ENCODE data around the gene RWDD3. TPM values are rescaled to one million over a fixed set of nuclear protein-coding genes. Genes with fewer than 3 reads are reported as not detected.
A peak's percentile ranks its signal among the peaks of the same experiment; 100 is the strongest.

Gene RWDD3
- total and polyA plus RNA-seq, 2 of the 4 experiments (the other 2 are of a cell fraction), result 10.4 to 13.6 TPM

DNA sequence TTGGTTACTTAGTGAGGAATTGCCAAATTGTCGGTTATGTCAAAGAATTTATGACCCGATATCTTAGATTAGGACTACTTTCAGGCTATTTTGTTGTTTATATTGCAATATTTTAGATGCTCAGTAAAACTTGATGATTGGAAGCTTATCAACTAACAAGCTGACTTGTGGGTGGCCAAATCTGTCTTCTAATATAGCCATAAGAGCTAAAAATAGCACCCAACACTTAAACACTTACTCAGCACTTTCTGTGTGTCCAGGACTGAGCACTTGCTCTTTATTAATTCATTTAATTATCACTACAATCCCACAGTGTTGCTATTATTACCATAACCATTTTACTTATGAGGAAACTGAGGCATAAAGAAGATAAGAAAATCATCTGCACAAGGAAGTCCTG lies 50.4 kb downstream of the RWDD3 start:
- no peaks in the 10 kb centered on the region for H3K4me1 ChIP-seq (ENCODE audit: control insufficient read depth, insufficient read depth, low read length)
- H2AFZ ChIP-seq (replicated peaks; ENCODE audit: low read length, poor library complexity), result no peak overlapping the region
- H3K4ac ChIP-seq (ENCODE audit: low read depth, low read length), result no peak overlapping the region
- ATAC-seq (ENCODE audit: low read depth) (no peak), DNase-seq (no peak)
- H3K23ac ChIP-seq (ENCODE audit: low read depth, low read length), result no peak overlapping the region
- intact Hi-C loops (cut with micrococcal nuclease), result no loop called here
- H4K8ac ChIP-seq (ENCODE audit: low read depth in 2 of 2, low read length in 2 of 2), result no peak overlapping the region
- no peaks in the 10 kb centered on the region for H3K36me3 ChIP-seq (ENCODE audit: control insufficient read depth, insufficient read depth, low read length)
- H3K27ac ChIP-seq (ENCODE audit: insufficient read depth, low read length), result no peak overlapping the region
- ChIA-PET CTCF (no interaction called here), POLR2A (ENCODE audit: unreplicated experiment) (no interaction called here)
- in situ Hi-C loops (cut with MboI; ENCODE audit: low sequenced_read_pairs), result no loop called here
- no TSS peak for BruUV-seq (replicated peaks)
- TF ChIP-seq MAFK (IDR thresholded peaks at IDR 0.05; ENCODE audit: low read depth, low read length) (peak; percentile 88), FOS (IDR thresholded peaks at IDR 0.05; ENCODE audit: low read depth, low read length) (no peak)
- H3K56ac ChIP-seq (ENCODE audit: extremely low read depth, insufficient read depth, low read length), result no peak overlapping the region
- dilution Hi-C loops (cut with HindIII; ENCODE audit: low sequenced_read_pairs, unreplicated experiment), result no loop called here
- no peak overlapping the region for H2BK5ac ChIP-seq (ENCODE audit: low read depth, low read length, poor library complexity, severe bottlenecking)
- no peaks in the 10 kb centered on the region for H3K79me1 ChIP-seq (ENCODE audit: low read depth in 1 of 2, low read length in 2 of 2)
- no peaks in the 10 kb centered on the region for H4K20me1 ChIP-seq (ENCODE audit: insufficient read depth, low read length)
- no peak overlapping the region for H2BK120ac ChIP-seq (ENCODE audit: low read depth, low read length)
- WGBS, 2 experiments (ENCODE audit: extremely low coverage in 2 of 2, insufficient read length in 1 of 2), result 83% methylated on average over 1 of the region's 2 CpGs; no CpG with 5 or more reads in 1 of the 2 experiments
- H3K9ac ChIP-seq (ENCODE audit: low read depth, low read length), result no peak overlapping the region
- H2AK5ac ChIP-seq (ENCODE audit: low read depth, low read length), result no peak overlapping the region
- no peak overlapping the region for H2BK20ac ChIP-seq (ENCODE audit: low read depth, low read length)
- no peak overlapping the region for H3K4me3 ChIP-seq (ENCODE audit: insufficient read depth, low read depth, low read length)
- H3K4me2 ChIP-seq (ENCODE audit: low read depth, low read length), result no peak overlapping the region
- H3K14ac ChIP-seq (replicated peaks; ENCODE audit: low read depth, low read length), result no peak overlapping the region
- H3K27me3 ChIP-seq (ENCODE audit: control insufficient read depth, insufficient read depth, low read length), result no peaks in the 10 kb centered on the region
- no peaks in the 10 kb centered on the region for H3K9me3 ChIP-seq (ENCODE audit: control insufficient read depth, insufficient read depth, low read length)
- no peak overlapping the region for H4K5ac ChIP-seq (ENCODE audit: low read depth, low read length)
- no peak overlapping the region for H2BK15ac ChIP-seq (ENCODE audit: low read depth, low read length)
- H2AK9ac ChIP-seq (replicated peaks; ENCODE audit: low read depth, low read length, poor library complexity), result no peak overlapping the region
- no peak overlapping the region for H4K91ac ChIP-seq (ENCODE audit: insufficient read depth, low read depth, low read length)
- no peak overlapping the region for H3K18ac ChIP-seq (ENCODE audit: low read depth, low read length)
- H3K9me1 ChIP-seq (ENCODE audit: insufficient read depth, low read length), result no peaks in the 10 kb centered on the region
